Mammary epithelial cell (primary cell): ENCODE results near the gene PITX3.

Source experiments
- EZH2 ChIP-seq: IDR thresholded peaks from 2 replicates; pipeline ENCODE4 v1.6.1; 2012; ENCODE audit warnings: low read length, inconsistent platforms, borderline replicate concordance
- TF ChIP-seq, protein P1 (sequence below), 2 donors: IDR thresholded peaks in 1 of 2; conservative IDR thresholded peaks in 1 of 2; 2 replicates each; pipeline ENCODE4 v1.5.1; 2011 to 2012; ENCODE audit warnings: inconsistent platforms in 2 of 2, low read length in 2 of 2, mild to moderate bottlenecking in 2 of 2, control low read depth in 1 of 2, low read depth in 1 of 2; ENCODE audit not compliant: insufficient read depth in 1 of 2; ENCODE audit errors: extremely low read depth in 1 of 2

DNA sequence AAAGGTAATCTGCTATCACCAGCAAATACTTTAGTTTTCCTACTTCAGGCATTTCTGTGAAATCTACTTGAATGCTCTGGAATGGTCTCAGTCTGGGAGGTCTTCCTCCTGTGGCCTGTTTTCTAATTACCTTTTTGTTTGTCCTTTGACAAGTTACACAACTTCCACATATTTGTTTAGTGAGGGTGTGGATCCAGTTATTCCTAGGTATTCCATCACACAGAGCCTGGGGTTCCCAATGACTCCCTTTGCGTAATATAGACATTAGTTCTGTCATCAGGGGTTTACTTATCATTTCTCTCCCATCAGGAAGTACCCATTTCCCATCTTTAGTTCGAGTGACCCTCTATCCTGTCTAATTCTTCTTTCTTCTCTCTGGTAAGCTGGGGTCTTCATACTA is 43.3 kb downstream of the PITX3 start:
- TF ChIP-seq, protein P1, sequence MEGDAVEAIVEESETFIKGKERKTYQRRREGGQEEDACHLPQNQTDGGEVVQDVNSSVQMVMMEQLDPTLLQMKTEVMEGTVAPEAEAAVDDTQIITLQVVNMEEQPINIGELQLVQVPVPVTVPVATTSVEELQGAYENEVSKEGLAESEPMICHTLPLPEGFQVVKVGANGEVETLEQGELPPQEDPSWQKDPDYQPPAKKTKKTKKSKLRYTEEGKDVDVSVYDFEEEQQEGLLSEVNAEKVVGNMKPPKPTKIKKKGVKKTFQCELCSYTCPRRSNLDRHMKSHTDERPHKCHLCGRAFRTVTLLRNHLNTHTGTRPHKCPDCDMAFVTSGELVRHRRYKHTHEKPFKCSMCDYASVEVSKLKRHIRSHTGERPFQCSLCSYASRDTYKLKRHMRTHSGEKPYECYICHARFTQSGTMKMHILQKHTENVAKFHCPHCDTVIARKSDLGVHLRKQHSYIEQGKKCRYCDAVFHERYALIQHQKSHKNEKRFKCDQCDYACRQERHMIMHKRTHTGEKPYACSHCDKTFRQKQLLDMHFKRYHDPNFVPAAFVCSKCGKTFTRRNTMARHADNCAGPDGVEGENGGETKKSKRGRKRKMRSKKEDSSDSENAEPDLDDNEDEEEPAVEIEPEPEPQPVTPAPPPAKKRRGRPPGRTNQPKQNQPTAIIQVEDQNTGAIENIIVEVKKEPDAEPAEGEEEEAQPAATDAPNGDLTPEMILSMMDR (conservative IDR thresholded peaks at IDR 0.05 in 1 of 2, IDR thresholded peaks at IDR 0.05 in 1 of 2; ENCODE audit: extremely low read depth in 1 of 2, insufficient read depth in 1 of 2, low read depth in 1 of 2, low read length in 2 of 2): no peak
- TF ChIP-seq EZH2: no peak
